Fibroblast of pulmonary artery (primary cell): ENCODE measurements around the gene ITGB8.
A peak's percentile ranks its signal among the peaks of the same experiment; 100 is the strongest.

Experiments used
- DNase-seq: peaks from one replicate; pipeline ENCODE4 v3.0.0-alpha.2; 2010; ENCODE audit warnings: low read depth
- H3K4me3 ChIP-seq: replicated peaks from 2 replicates; pipeline ENCODE4 v1.5.1; 2011; ENCODE audit warnings: low read depth, mild to moderate bottlenecking, control low read depth, low read length, moderate library complexity
- TF ChIP-seq, protein P1 (sequence below): IDR thresholded peaks from 2 replicates; pipeline ENCODE4 v1.5.1; 2011; ENCODE audit warnings: mild to moderate bottlenecking, control low read depth, low read length, inconsistent platforms; ENCODE audit errors: missing control alignments

ITGB8 gene

DNA sequence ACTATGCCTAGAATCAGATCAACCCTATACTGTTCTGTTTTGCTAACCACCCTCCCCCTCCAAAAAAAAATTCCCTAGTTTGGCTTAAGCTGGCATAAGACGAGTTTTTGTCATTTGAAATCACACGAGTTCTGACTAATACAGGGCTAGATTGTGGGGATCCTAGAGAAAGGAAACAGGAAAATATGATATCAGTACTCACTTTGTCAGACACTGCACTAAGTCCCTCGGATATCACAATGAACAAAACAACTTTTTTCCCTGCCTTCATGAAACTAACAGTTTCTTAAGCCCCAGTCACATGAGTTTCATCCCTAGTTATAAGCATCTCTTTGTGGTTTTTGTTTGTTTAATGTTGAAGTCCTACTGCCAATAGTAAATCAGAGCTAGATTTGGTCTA is 118.5 kb downstream of the ITGB8 start:
- no peak overlapping the region for H3K4me3 ChIP-seq
- peak; percentile 70 for DNase-seq
- TF ChIP-seq, protein P1, sequence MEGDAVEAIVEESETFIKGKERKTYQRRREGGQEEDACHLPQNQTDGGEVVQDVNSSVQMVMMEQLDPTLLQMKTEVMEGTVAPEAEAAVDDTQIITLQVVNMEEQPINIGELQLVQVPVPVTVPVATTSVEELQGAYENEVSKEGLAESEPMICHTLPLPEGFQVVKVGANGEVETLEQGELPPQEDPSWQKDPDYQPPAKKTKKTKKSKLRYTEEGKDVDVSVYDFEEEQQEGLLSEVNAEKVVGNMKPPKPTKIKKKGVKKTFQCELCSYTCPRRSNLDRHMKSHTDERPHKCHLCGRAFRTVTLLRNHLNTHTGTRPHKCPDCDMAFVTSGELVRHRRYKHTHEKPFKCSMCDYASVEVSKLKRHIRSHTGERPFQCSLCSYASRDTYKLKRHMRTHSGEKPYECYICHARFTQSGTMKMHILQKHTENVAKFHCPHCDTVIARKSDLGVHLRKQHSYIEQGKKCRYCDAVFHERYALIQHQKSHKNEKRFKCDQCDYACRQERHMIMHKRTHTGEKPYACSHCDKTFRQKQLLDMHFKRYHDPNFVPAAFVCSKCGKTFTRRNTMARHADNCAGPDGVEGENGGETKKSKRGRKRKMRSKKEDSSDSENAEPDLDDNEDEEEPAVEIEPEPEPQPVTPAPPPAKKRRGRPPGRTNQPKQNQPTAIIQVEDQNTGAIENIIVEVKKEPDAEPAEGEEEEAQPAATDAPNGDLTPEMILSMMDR = no peak

DNA sequence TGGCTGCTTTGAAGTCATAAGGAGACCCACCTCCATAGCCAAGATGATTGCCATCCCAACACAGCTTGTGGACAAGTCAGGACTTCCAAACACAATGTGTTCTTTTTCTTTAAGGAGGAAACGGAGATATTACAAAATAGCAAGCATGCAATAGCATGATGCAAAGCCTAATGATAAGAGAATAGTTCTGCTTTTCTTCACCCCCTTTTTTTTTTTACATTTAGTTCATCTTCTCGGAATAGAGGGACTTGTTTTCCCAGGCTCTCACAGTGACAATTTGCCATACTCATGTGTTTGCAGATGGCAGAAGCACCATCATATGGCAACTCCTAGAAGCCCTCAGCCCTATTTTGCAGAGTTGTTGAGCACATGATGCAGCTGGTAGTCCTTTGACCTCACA is 119.8 kb downstream of the ITGB8 start:
- TF ChIP-seq, protein P1 = no peak
- no peak overlapping the region for H3K4me3 ChIP-seq

DNA sequence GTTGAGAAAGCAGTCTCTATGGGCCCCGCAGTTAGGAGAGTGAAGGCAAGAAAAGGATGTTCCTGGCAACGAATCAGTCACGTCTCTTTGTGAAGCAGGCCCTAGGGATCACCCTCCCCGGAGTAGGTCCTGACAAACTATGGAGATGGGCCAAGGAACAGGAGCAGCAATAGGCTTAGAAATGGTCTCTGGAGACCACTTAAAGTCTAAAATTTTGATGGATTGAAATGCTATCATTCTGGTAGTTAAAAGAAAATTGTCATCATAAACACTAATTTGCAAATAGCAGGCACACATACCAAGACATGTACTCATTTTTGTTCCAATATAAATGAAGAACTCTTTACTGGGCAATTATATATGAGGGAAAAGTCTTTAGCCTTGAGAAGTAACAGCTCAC is 123.5 kb downstream of the ITGB8 start:
- DNase-seq = no peak
- H3K4me3 ChIP-seq = no peak overlapping the region
- TF ChIP-seq, protein P1 = no peak

More for the DNA sequence above, 119.8 kb downstream of the ITGB8 start:
- peak; percentile 65 for DNase-seq

DNA sequence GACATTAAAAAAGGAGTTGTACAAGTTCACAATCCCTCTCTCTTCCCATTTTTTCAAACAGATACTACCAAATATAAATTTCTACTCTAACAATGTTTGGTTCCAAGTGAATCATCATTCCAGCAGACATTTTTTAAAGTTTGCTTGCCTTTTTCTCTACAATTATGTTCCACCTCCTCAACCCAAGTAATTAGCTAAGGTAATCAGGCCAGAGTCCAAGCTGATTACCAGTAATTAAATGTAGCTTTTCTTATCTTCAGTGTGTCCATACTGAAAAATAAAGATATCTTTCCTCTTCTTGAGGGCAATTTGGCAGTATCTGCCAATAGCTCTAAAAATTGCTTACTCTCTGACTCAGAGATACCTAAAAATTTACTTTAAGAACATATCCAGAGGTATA is 126.0 kb downstream of the ITGB8 start:
- H3K4me3 ChIP-seq = no peak overlapping the region
- DNase-seq = no peak
- TF ChIP-seq, protein P1 = no peak

DNA sequence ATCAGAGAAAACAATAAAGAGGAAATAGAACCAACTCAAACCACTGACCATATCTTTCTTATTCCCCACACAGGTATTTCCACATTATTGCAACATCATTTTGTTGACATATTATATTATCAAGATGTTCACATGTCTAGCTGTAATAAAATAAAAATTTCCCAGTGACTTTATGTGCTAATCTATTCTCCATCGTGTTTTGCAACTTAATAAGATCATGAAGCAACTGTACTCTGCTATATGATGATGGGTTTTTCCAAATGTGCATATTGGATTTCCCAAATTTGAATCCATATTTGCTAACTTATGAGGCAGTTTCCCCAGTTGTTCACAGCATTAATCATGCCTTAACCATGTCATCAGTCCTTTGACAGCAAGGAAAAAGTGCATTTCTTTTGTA is 127.8 kb downstream of the ITGB8 start:
- TF ChIP-seq, protein P1 = no peak
- DNase-seq = peak; percentile 67
- no peak overlapping the region for H3K4me3 ChIP-seq

DNA sequence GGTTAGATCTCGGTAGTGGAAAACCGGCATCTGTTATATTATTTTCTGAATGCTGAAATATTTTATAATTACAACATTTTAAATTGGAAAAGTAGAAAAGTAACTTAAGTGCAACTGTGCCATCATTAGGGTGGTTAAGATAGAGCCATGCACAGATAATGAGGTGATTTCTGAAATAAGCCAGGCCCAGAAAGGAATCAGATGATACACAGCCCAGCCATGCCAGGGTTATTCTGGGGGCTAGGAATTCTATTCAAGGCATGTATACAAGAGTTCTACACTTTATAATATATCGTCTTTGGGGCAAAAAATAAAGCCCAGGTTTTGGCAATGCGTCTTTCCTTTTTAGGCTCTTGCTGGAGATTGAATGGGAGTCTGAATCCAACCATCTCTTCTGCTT is 128.7 kb downstream of the ITGB8 start:
- TF ChIP-seq, protein P1 = no peak

DNA sequence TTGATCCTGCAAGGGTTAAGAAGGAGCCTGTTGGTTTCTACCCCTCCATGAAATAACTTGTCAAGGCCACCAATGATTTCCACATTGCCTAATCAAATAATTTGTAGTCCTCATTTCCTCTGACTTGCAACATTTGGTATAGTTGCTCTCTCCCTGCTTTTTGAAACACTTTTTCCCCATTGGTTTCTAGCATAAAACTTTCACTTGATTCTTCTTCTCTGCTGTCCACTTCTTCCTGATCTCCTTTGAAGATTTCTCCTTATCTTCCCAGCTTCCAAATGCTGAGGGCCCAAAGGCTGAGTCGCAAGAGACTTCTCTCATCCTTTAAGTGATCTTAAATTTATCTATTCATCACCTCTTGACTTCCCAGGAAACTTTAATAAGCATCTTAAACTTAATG is 134.2 kb downstream of the ITGB8 start:
- TF ChIP-seq, protein P1 = no peak

More for the DNA sequence above, 128.7 kb downstream of the ITGB8 start:
- H3K4me3 ChIP-seq = no peak overlapping the region
- DNase-seq = no peak

More for the DNA sequence above, 134.2 kb downstream of the ITGB8 start:
- no peak for DNase-seq
- no peak overlapping the region for H3K4me3 ChIP-seq
